ENCODE measurements around the gene PRRT1. TPM values are rescaled to one million over a fixed set of nuclear protein-coding genes. Genes with fewer than 3 reads are reported as not detected.

The PRRT1 gene
- under 1 TPM in 1 of 2 donors, not detected in 1; 0.08 TPM for total RNA-seq
- under 1 TPM; 0.19 to 0.24 TPM for polyA plus RNA-seq

DNA sequence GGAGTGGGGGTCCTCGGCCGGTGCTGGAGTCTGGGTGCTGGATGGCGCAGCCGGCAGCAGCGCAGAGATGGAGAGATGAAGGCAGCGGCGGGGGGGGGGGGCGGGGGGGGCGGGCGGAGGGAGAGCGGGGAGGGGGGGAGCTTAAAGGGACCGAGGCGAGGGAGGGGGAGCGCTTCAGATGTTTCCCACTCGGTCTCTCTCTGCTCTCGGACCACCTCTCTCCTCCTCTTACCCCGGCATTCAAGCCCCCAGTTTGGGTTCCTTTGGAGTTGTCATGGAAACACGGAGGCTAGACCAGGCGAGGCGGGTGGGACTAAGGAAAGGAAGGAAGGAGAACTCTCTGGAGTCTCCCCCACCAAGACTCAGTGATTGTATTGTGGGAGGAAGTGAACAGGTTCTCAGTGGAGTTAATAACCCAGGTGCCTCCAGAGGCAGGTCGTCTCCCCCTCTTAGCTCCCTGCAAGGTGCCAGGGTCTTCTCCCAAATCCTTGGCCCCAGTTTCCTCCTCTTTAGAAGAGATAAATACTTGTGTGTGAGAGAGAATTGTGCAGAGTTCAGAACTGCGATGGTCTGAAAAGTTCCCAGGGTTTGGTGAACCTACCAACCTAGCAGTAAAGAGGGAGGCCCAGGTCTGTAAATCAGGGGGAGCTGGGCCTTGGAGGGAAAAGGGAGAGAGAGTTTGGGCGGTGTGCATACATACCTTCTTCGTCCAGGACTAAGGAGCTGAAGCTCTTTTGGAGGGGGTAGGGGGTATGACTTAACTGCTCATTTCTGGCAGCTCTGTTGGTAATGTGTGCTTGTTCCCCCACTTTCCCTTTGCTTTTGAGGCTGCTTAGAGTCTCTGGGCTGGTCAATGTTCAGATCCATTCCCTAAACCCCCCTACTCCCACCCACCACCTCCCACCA lies at the start of gene PRRT1:
Gene PRRT1 (minus strand): TSS at position 77 of the 906 bp plus-strand sequence. CDS start 112 bp downstream, outside the sequence.
- Histone ChIP-seq H3K27ac (ENCODE audit: low read depth in 1 of 2, low read length in 2 of 2) (no peak within 1 kb of the TSS), H3K9me3 (ENCODE audit: control insufficient read depth in 4 of 4, low read length in 3 of 4) (peaks cover 0 to 2% (median 0%) of the 10 kb centered on the region in 4 donors), H3K4me1 (ENCODE audit: control insufficient read depth in 4 of 4, insufficient read depth in 4 of 4, low read length in 3 of 4) (peaks cover 6 to 26% (median 13%) of the 10 kb centered on the region in 4 donors), H3K36me3 (ENCODE audit: control insufficient read depth in 4 of 4, insufficient read depth in 3 of 4, low read depth in 1 of 4, low read length in 3 of 4) (peaks cover 0 to 5% (median 2%) of the 10 kb centered on the region in 4 donors), H3K4me3 (ENCODE audit: low read depth in 1 of 3, low read length in 3 of 3) (no peak within 1 kb of the TSS), H3K27me3 (ENCODE audit: control insufficient read depth in 4 of 4, insufficient read depth in 4 of 4, low read length in 3 of 4) (peaks cover 0 to 5% (median 0%) of the 10 kb centered on the region in 4 donors), H3K9ac (ENCODE audit: low read depth in 1 of 2, low read length in 2 of 2) (no peak within 1 kb of the TSS)
- TF ChIP-seq, protein P1, sequence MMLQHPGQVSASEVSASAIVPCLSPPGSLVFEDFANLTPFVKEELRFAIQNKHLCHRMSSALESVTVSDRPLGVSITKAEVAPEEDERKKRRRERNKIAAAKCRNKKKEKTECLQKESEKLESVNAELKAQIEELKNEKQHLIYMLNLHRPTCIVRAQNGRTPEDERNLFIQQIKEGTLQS (IDR thresholded peaks at IDR 0.05): no peak
- TF ChIP-seq RXRA (IDR thresholded peaks at IDR 0.05) (no peak), EGR1 (IDR thresholded peaks at IDR 0.05; ENCODE audit: low read depth in 2 of 2) (no peak), TAF1 (conservative IDR thresholded peaks at IDR 0.05) (no peak), SP1 (IDR thresholded peaks at IDR 0.05) (no peak), FOXA1 (IDR thresholded peaks at IDR 0.05) (no peak), JUND (IDR thresholded peaks at IDR 0.05) (no peak), HNF4A (conservative IDR thresholded peaks at IDR 0.05) (no peak), NR2F2 (IDR thresholded peaks at IDR 0.05) (no peak), YY1 (IDR thresholded peaks at IDR 0.05) (no peak)
- TF ChIP-seq, protein P2, sequence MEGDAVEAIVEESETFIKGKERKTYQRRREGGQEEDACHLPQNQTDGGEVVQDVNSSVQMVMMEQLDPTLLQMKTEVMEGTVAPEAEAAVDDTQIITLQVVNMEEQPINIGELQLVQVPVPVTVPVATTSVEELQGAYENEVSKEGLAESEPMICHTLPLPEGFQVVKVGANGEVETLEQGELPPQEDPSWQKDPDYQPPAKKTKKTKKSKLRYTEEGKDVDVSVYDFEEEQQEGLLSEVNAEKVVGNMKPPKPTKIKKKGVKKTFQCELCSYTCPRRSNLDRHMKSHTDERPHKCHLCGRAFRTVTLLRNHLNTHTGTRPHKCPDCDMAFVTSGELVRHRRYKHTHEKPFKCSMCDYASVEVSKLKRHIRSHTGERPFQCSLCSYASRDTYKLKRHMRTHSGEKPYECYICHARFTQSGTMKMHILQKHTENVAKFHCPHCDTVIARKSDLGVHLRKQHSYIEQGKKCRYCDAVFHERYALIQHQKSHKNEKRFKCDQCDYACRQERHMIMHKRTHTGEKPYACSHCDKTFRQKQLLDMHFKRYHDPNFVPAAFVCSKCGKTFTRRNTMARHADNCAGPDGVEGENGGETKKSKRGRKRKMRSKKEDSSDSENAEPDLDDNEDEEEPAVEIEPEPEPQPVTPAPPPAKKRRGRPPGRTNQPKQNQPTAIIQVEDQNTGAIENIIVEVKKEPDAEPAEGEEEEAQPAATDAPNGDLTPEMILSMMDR (IDR thresholded peaks at IDR 0.05; ENCODE audit: low read depth, low read length, missing input control): no peak
- TF ChIP-seq, protein P3, sequence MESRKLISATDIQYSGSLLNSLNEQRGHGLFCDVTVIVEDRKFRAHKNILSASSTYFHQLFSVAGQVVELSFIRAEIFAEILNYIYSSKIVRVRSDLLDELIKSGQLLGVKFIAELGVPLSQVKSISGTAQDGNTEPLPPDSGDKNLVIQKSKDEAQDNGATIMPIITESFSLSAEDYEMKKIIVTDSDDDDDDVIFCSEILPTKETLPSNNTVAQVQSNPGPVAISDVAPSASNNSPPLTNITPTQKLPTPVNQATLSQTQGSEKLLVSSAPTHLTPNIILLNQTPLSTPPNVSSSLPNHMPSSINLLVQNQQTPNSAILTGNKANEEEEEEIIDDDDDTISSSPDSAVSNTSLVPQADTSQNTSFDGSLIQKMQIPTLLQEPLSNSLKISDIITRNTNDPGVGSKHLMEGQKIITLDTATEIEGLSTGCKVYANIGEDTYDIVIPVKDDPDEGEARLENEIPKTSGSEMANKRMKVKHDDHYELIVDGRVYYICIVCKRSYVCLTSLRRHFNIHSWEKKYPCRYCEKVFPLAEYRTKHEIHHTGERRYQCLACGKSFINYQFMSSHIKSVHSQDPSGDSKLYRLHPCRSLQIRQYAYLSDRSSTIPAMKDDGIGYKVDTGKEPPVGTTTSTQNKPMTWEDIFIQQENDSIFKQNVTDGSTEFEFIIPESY (IDR thresholded peaks at IDR 0.05): no peak
- DNase-seq (ENCODE audit: low spot score): no peak
- WGBS: 40% methylated on average over 21 of the region's 24 CpGs

DNA sequence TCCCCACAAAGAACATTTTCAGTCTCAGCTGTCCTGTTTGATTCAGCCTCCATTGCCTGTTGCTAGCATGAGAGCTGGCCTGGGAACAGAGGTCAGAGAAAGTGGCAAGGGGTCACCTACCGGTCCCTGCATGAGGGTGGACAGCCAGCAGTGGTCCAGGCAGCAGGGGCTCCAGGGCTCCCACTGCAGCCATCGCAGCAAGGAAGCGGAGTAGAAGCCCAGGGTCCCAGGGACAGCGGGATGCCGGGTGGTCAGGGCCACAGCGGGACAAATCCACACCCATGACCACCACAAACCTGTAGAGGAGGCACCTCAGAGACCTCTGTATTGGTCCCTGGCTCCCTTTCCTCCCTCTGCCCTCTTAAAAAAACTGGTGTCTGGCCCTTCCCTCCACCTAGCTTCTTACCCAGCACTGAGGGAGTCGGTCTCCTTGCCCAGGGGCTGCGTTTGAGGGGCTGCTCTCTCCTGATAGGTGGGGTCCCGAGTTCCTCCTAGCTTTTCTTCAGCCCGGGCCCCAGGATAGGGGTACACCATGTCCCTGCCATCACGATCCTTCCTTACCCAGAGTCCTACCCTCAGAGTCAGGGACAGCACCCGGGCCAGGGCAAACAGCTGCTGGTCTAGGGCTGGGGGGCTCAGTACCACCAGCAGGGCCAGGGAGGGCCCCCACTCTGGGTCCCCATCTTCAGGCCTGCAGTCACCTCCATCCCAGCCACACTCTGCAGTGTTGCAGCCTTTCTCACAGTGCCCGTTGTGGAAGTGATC lies 49.2 kb upstream of the PRRT1 start:
- WGBS: 85% methylated on average over 13 of the region's 13 CpGs
- Histone ChIP-seq H3K27me3 (ENCODE audit: control insufficient read depth in 4 of 4, insufficient read depth in 4 of 4, low read length in 3 of 4) (no peaks in the 10 kb centered on the region), H3K9me3 (ENCODE audit: control insufficient read depth in 4 of 4, low read length in 3 of 4) (no peaks in the 10 kb centered on the region)
- TF ChIP-seq YY1 (IDR thresholded peaks at IDR 0.05): no peak
- no peak for TF ChIP-seq GABPA (IDR thresholded peaks at IDR 0.05 in 1 of 2, conservative IDR thresholded peaks at IDR 0.05 in 1 of 2)
- TF ChIP-seq, protein P2 (IDR thresholded peaks at IDR 0.05; ENCODE audit: low read depth, low read length, missing input control): no peak
- TF ChIP-seq, protein P1 (IDR thresholded peaks at IDR 0.05): no peak
- TF ChIP-seq RAD21 (IDR thresholded peaks at IDR 0.05): no peak
- TF ChIP-seq TAF1 (conservative IDR thresholded peaks at IDR 0.05): no peak
- TF ChIP-seq, protein P3 (IDR thresholded peaks at IDR 0.05): no peak
- no peak for TF ChIP-seq NR2F2 (IDR thresholded peaks at IDR 0.05)
- TF ChIP-seq, protein P4, sequence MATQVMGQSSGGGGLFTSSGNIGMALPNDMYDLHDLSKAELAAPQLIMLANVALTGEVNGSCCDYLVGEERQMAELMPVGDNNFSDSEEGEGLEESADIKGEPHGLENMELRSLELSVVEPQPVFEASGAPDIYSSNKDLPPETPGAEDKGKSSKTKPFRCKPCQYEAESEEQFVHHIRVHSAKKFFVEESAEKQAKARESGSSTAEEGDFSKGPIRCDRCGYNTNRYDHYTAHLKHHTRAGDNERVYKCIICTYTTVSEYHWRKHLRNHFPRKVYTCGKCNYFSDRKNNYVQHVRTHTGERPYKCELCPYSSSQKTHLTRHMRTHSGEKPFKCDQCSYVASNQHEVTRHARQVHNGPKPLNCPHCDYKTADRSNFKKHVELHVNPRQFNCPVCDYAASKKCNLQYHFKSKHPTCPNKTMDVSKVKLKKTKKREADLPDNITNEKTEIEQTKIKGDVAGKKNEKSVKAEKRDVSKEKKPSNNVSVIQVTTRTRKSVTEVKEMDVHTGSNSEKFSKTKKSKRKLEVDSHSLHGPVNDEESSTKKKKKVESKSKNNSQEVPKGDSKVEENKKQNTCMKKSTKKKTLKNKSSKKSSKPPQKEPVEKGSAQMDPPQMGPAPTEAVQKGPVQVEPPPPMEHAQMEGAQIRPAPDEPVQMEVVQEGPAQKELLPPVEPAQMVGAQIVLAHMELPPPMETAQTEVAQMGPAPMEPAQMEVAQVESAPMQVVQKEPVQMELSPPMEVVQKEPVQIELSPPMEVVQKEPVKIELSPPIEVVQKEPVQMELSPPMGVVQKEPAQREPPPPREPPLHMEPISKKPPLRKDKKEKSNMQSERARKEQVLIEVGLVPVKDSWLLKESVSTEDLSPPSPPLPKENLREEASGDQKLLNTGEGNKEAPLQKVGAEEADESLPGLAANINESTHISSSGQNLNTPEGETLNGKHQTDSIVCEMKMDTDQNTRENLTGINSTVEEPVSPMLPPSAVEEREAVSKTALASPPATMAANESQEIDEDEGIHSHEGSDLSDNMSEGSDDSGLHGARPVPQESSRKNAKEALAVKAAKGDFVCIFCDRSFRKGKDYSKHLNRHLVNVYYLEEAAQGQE (IDR thresholded peaks at IDR 0.05): no peak

More for the DNA sequence above, 49.2 kb upstream of the PRRT1 start:
- Histone ChIP-seq H3K36me3 (ENCODE audit: control insufficient read depth in 4 of 4, insufficient read depth in 3 of 4, low read depth in 1 of 4, low read length in 3 of 4) (no peaks in the 10 kb centered on the region), H3K9ac (ENCODE audit: low read depth in 1 of 2, low read length in 2 of 2) (no peak overlapping the region), H3K4me3 (ENCODE audit: low read depth in 1 of 3, low read length in 3 of 3) (no peak overlapping the region), H3K4me1 (ENCODE audit: control insufficient read depth in 4 of 4, insufficient read depth in 4 of 4, low read length in 3 of 4) (peaks cover 0 to 12% (median 6%) of the 10 kb centered on the region in 4 donors), H3K27ac (ENCODE audit: low read depth in 1 of 2, low read length in 2 of 2) (no peak overlapping the region)
- DNase-seq (ENCODE audit: low spot score): no peak

Data from liver (tissue), 9 donors.